Keratinocyte (primary cell): ENCODE measurements around the gene HINT1.

ENCODE experiments used
- CTCF ChIP-seq, 3 experiments: IDR thresholded peaks in 1 of 3; conservative IDR thresholded peaks in 1 of 3; optimal IDR thresholded peaks in 1 of 3; 2 replicates in 2 of 3; 3 replicates in 1 of 3; pipeline versions ENCODE3 to v1.5.1; 2011; ENCODE audit warnings: low read length in 3 of 3, mild to moderate bottlenecking in 3 of 3, moderate library complexity in 2 of 3, control low read depth in 1 of 3, inconsistent platforms in 1 of 3; ENCODE audit not compliant: insufficient read depth in 2 of 3; ENCODE audit errors: extremely low read depth in 1 of 3
- EZH2 ChIP-seq: IDR thresholded peaks from one replicate; pipeline ENCODE4 v1.6.1; 2012; ENCODE audit warnings: inconsistent platforms, mild to moderate bottlenecking, low read length, moderate library complexity

- TF ChIP-seq CTCF (optimal IDR thresholded peaks at IDR 0.05 in 1 of 3, IDR thresholded peaks at IDR 0.05 in 1 of 3, conservative IDR thresholded peaks at IDR 0.05 in 1 of 3; ENCODE audit: extremely low read depth in 1 of 3, insufficient read depth in 2 of 3, low read length in 3 of 3) (no peak), EZH2 (no peak)
These were observed 21.7 kb upstream of the HINT1 start for GRCh38 chr5:131186561-131187256.
